Endodermal cell (in vitro differentiated cells): ENCODE data around the gene TRPM4. TPM values are rescaled to one million over a fixed set of nuclear protein-coding genes. Genes with fewer than 3 reads are reported as not detected.

Experiments
- DNase-seq: peaks from one replicate; pipeline ENCODE4 v3.0.0-alpha.2; 2017
- H3K27ac ChIP-seq: 2 replicates; pipeline ENCODE4 v1.5.1; 2013; ENCODE audit warnings: mild to moderate bottlenecking, low read depth, low read length, moderate library complexity
- H3K27me3 ChIP-seq: 2 replicates; pipeline ENCODE4 v1.6.1; 2013; ENCODE audit warnings: mild to moderate bottlenecking, low read length, moderate library complexity; ENCODE audit not compliant: insufficient read depth, control insufficient read depth, poor library complexity, severe bottlenecking
- H3K36me3 ChIP-seq: 2 replicates; pipeline ENCODE4 v1.7.0; 2013; ENCODE audit warnings: mild to moderate bottlenecking, low read length, moderate library complexity; ENCODE audit not compliant: control insufficient read depth, insufficient read depth
- H3K4me1 ChIP-seq: one replicate; pipeline ENCODE4 v1.7.0; 2013; ENCODE audit warnings: low read length; ENCODE audit not compliant: control insufficient read depth, insufficient read depth
- H3K4me3 ChIP-seq: 2 replicates; pipeline ENCODE4 v1.5.1; 2013; ENCODE audit warnings: mild to moderate bottlenecking, low read length, moderate library complexity
- H3K9ac ChIP-seq: 2 replicates; pipeline ENCODE4 v1.6.1; 2013; ENCODE audit warnings: mild to moderate bottlenecking, low read length, moderate library complexity; ENCODE audit not compliant: poor library complexity, severe bottlenecking; ENCODE audit errors: extremely low read depth
- H3K9me3 ChIP-seq: 2 replicates; pipeline ENCODE4 v1.6.1; 2013; ENCODE audit warnings: mild to moderate bottlenecking, low read length, moderate library complexity; ENCODE audit not compliant: control insufficient read depth
- H3K27ac Mint-ChIP-seq: 2 replicates; pipeline ENCODE4 v1.8.0; 2020; ENCODE audit warnings: mixed read lengths
- H3K27me3 Mint-ChIP-seq: 2 replicates; pipeline ENCODE4 v1.8.0; 2021; ENCODE audit warnings: mild to moderate bottlenecking, mixed read lengths; ENCODE audit not compliant: insufficient read depth
- H3K36me3 Mint-ChIP-seq: 2 replicates; pipeline ENCODE4 v1.8.0; 2020; ENCODE audit warnings: low read depth, mixed read lengths
- H3K4me1 Mint-ChIP-seq: 2 replicates; pipeline ENCODE4 v1.8.0; 2020; ENCODE audit warnings: mixed read lengths
- H3K4me3 Mint-ChIP-seq: 2 replicates; pipeline ENCODE4 v1.8.0; 2020; ENCODE audit warnings: mild to moderate bottlenecking, moderate library complexity, mixed read lengths
- H3K9me3 Mint-ChIP-seq: 2 replicates; pipeline ENCODE4 v1.8.0; 2020; ENCODE audit warnings: mild to moderate bottlenecking, mixed read lengths
- WGBS, 2 experiments: methylation state at CpG; one replicate each; pipeline versions ENCODE4 v1.1.5 to v1.1.7; 2013; ENCODE audit warnings: missing lambda C conversion rate in 2 of 2, mixed read lengths in 1 of 2; ENCODE audit not compliant: insufficient coverage in 1 of 2, insufficient read length in 1 of 2; 5-methylcytosine and 5-hydroxymethylcytosine counted together
- total RNA-seq, 2 donors: library from RNA; stranded (reverse); fragmentation: NEBNext Ultra II Directional in 1 of 2; extraction: Animal tissue kit (Norgen Biotek cat#: 25700) in 1 of 2; gene quantifications; 2 replicates in 1 of 2; 3 replicates in 1 of 2; pipeline ENCODE4 v1.2.1, GENCODE V29; 2021
- TF ChIP-seq, protein P1 (sequence below): fragments of 200-600 bp; sonication (generic); conservative IDR thresholded peaks from 2 replicates; pipeline ENCODE4 v1.5.0; 2021; ENCODE audit warnings: antibody characterized with exemption, mild to moderate bottlenecking

TRPM4 gene
- total RNA-seq, 2 donors from 2014 or later = 22.0 to 33.3 TPM

DNA sequence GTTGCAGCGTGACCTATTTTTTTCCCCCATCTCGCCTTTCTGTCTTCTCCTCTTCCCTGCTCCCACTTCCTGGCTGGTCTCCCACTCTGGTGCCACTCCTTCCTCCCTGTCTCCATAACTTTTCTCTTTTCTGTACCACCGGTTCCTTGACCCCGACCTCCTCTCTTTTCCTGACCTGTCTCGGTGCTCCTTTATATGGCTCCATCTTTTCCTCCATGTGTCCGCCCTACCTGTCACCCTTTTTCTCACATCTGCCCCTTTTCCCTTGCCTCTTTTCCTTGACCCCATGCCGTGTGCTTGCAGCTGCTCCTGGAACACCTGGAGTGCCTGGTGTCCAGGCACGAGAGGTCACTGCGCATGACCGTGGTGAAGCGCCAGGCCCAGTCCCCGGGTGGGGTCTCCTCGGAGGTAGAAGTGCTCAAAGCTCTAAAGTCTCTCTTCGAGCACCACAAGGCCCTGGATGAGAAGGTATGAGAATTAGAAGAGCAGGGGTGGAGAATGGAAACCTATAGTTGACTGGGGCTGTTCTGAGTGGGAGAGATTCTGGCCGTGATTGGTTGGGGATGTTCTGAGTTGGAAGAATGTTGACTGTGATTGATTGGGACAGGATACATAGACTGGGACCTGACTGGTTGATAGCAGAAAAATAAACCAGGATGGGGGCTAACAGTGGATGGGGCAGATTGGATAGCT, 28.9 kb upstream of the TRPM4 start:
- WGBS, 2 experiments = 70 to 79% methylated on average over 8 to 15 of the region's 15 CpGs
- no peaks in the 10 kb centered on the region for H3K9me3 ChIP-seq
- no peaks in the 10 kb centered on the region for H3K27me3 ChIP-seq
- TF ChIP-seq, protein P1, sequence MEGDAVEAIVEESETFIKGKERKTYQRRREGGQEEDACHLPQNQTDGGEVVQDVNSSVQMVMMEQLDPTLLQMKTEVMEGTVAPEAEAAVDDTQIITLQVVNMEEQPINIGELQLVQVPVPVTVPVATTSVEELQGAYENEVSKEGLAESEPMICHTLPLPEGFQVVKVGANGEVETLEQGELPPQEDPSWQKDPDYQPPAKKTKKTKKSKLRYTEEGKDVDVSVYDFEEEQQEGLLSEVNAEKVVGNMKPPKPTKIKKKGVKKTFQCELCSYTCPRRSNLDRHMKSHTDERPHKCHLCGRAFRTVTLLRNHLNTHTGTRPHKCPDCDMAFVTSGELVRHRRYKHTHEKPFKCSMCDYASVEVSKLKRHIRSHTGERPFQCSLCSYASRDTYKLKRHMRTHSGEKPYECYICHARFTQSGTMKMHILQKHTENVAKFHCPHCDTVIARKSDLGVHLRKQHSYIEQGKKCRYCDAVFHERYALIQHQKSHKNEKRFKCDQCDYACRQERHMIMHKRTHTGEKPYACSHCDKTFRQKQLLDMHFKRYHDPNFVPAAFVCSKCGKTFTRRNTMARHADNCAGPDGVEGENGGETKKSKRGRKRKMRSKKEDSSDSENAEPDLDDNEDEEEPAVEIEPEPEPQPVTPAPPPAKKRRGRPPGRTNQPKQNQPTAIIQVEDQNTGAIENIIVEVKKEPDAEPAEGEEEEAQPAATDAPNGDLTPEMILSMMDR = no peak
- no peak overlapping the region for H3K27ac ChIP-seq
- Mint-ChIP-seq H3K27ac (no peak overlapping the region), H3K4me3 (peak overlapping the region; percentile 44), H3K36me3 (no peaks in the 10 kb centered on the region), H3K27me3 (peaks cover 45% of the 10 kb centered on the region), H3K9me3 (no peaks in the 10 kb centered on the region), H3K4me1 (peaks cover 5% of the 10 kb centered on the region)
- H3K36me3 ChIP-seq = no peaks in the 10 kb centered on the region
- no peak overlapping the region for H3K9ac ChIP-seq
- no peaks in the 10 kb centered on the region for H3K4me1 ChIP-seq
- DNase-seq = no peak
- H3K4me3 ChIP-seq = peak overlapping the region; percentile 83

DNA sequence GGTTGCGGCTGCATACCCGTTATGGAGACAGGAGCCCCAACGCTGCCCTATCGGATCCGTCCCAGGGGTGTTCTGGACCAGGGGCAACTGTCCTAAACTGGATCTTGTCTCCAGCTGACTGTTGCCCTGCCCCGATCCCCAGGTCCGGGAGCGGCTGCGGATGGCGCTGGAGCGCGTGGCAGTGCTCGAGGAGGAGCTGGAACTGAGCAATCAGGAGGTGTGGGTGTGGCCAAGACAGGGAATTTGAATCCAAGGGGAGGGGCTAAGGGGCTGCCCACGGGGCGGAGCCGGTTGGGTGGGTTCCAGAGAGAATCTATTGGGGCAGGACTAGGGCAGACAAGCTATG, 28.4 kb upstream of the TRPM4 start:
- Histone ChIP-seq H3K9me3 (no peaks in the 10 kb centered on the region), H3K36me3 (no peaks in the 10 kb centered on the region), H3K27ac (no peak overlapping the region), H3K9ac (no peak overlapping the region), H3K4me1 (no peaks in the 10 kb centered on the region), H3K4me3 (no peak overlapping the region), H3K27me3 (no peaks in the 10 kb centered on the region)
- Mint-ChIP-seq H3K4me1 (peaks cover 5% of the 10 kb centered on the region), H3K36me3 (no peaks in the 10 kb centered on the region), H3K27me3 (peaks cover 46% of the 10 kb centered on the region), H3K4me3 (no peak overlapping the region), H3K9me3 (no peaks in the 10 kb centered on the region), H3K27ac (no peak overlapping the region)
- TF ChIP-seq, protein P1 = no peak
- WGBS, 2 experiments = 70 to 77% methylated on average over 8 to 16 of the region's 16 CpGs
- DNase-seq = peak; percentile 83

DNA sequence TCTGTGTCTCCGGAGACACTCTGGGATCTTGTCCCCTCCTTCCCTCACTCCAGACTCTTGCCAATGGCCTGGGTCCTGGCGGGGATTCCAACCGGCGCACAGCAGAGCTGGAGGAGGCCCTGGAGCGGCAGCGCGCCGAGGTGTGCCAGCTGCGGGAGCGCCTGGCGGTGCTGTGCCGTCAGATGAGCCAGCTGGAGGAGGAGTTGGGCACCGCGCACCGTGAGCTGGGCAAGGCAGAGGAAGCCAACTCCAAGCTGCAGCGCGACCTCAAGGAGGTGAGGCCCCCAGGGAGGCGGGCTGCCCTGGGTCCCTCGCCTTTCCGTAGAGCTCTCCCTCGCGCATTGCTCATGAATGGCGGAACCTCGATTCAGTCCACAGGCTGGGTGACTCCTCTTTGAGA, 27.3 kb upstream of the TRPM4 start:
- no peak for DNase-seq
- Histone ChIP-seq H3K27ac (no peak overlapping the region), H3K4me1 (no peaks in the 10 kb centered on the region), H3K4me3 (no peak overlapping the region), H3K9me3 (no peaks in the 10 kb centered on the region), H3K36me3 (no peaks in the 10 kb centered on the region), H3K27me3 (no peaks in the 10 kb centered on the region), H3K9ac (no peak overlapping the region)
- no peaks in the 10 kb centered on the region for H3K36me3 Mint-ChIP-seq
- no peak overlapping the region for H3K27ac Mint-ChIP-seq
- H3K27me3 Mint-ChIP-seq = peaks cover 35% of the 10 kb centered on the region
- H3K9me3 Mint-ChIP-seq = no peaks in the 10 kb centered on the region
- H3K4me3 Mint-ChIP-seq = no peak overlapping the region
- H3K4me1 Mint-ChIP-seq = peaks cover 3% of the 10 kb centered on the region
- TF ChIP-seq, protein P1 = no peak
- WGBS, 2 experiments = 91 to 94% methylated on average over 14 to 24 of the region's 24 CpGs
